ENCODE data around the gene APOA4.

The APOA4 gene

DNA sequence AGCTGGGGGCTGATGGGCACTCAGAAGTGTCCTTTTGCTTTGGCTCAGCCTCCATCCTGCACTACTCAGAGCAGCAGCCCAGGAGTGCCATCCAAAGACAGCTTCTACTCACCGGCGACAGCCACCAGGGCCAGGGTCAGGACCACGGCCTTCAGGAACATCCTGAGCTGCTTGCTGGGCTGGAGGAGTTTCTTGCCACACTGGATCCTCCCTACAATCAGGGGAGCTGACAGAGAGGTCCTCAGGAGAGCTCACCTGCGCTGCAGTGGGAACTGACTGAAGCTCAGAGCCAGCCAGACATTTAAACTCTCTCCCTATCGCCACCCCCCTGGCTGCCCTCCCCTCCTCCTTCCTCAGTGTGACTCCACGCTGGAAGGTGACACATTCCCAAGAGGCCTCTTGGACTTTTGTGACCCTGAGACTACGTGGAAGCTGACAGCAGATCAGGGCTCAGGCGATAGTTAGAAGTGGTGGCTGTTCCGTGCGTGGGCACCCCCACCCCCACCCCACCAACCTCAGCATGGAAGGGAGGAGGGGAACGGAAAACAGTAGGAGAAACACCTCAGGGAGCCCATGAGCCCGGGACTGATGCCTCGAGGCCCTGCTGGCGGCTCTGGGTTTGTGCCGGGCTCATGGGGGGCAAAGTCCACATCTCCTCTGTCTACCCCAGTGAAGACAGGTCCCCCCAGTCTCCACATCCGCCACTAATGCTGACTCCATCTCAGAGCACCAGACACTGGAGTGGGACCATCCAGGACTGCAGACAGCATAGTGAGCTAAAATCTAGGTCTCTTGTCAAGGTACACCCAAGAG, at the start of gene APOA4:
Gene APOA4 (minus strand): TSS at position 274 of the 813 bp plus-strand sequence. CDS start 113 bp downstream, at position 161.
- no peak for DNase-seq

DNA sequence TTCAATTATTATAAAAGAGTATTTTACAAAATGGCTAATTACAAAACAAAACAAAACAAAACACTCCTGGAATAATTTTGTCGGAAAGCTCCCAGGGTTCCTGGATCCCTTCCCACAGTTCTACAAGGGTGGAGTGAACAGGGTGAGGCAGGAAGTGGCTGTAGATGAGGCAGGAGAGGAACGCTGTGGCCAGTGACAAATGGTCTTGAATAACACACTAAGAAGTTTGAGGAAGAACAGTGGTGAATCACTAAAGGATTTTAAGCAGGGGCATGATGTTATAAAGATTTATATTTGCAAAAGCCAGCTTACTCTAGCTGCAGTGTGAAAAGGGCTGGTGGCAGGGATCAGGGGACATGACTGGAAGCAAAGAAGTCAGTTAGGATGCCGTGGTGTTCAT, 48.1 kb upstream of the APOA4 start:
- peak; percentile 39 to 64 (median 61) for DNase-seq

DNA sequence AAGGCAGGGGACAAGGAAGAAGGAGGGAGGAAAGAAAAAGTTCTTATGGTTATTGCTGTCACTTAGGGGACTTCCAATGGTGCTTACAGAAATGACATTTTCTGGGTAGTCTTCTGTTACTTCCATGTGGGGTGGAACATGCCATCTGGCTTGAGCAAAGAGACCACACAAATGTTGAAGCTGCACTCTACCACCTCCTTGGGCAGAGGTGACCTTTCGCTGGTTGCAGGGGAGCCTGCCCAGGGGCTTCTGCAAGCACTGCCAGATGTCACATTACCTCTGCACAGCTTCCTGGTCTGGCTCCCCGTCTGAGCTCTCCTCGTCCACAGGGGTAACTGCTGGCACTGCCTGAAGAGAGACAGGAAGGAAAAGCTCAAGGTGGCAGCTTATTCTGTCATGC, 47.0 kb upstream of the APOA4 start:
- no peak for DNase-seq

DNA sequence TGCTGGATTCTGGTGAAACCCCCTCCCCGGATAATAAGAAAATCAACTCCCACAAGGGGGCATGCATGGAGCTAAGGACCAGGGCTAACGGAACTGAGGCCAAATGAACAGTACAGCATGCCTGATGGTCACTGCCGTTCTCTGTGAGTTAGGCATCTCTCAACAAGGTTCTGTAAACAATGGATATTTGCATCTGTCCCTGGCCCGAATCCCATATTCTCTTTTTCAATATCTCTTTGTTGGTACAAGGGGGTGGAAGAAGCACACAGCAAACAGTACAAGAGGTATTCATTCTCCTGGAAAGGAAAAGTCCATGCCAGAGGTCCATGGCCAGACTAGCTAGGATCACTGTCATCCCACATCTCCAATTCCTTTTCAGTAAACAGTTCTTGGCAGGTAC, 46.5 kb upstream of the APOA4 start:
- no peak for DNase-seq

DNA sequence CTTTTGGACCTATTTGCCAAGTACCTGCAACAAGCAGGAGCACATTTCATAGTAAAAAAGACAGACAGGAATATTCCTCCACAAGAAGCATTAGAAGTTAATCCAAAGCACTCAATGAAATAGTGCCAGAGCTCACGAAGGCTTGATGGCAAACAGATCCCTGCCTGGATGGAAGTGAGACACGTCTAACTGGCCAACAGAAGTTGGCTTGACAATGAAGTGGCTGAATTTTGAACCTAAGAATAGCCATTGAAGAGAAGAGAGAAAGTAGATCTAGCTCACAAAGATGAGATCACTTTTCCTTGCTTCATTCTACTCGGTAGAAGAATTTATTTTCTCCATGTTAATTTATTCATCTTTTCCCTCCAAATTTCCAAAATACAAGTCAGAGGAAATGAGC, 45.0 kb upstream of the APOA4 start:
- no peak for DNase-seq

DNA sequence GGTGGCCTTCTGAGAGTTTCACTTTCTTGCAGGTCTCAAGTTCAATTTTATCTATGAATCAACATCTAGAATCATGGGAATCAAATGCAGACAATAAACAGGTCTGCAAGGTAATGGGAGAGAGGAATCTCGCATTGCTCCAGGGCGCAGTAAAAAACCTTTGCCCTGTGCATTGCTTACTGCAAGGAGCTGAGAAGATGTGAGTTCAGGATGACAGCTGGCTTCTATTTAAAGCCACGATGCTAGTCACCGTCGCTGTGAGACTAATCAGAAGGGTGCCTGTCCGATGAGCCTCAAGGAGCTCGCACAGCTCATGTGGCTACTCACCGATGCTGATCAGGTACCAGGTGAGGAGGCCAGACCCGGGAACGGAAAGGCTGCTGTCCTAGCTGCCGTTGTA, 44.5 kb upstream of the APOA4 start:
- DNase-seq = no peak

DNA sequence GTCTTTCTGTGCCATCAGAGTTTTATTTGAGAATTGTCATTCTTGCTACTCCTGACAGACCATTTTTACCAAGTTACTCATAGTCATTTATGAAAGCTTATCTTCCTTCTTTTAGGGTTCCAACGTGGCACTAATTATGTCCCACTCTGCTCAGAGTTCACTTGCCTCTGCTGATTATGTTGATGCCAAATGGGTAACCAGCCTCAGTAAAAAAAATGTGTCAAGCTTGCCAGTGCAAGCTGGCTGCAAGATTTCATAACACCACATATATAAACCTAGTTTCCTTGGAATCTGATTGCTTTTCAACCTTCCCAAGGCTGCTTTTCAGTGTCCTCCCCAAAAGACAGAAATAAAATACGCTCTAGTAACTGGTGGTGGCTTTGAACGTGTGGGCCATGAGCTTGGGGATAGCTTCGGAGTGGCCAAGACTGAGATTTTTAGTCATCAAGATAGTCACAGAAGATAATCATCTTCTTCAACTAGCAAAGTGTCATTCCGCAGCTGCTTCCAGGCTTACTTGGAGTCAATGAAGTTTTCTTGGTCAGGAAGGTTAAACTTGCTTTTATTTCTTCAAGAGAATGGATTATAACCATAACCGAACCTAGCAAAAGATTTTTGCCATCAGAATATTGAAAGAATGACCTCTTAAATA, 43.8 kb upstream of the APOA4 start:
- DNase-seq = no peak

DNA sequence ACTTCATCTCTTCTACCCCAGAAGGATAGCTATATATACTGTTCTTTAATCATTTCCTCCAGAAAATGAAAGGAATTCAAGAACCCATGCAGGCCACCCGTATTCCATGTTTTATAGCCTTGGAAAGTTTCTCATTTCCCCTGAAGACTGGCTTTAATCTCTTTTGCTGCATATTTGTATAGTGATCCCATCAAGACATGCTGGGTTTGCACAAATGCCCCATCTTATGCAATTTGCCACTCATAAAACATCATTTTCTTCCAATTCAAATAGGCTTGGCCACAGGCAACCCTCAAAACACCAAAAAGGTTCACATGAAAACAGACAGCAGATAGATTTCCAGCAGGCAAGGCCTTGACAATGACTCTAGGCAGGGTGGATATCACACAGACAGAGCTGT, 42.6 kb upstream of the APOA4 start:
- DNase-seq = no peak

DNA sequence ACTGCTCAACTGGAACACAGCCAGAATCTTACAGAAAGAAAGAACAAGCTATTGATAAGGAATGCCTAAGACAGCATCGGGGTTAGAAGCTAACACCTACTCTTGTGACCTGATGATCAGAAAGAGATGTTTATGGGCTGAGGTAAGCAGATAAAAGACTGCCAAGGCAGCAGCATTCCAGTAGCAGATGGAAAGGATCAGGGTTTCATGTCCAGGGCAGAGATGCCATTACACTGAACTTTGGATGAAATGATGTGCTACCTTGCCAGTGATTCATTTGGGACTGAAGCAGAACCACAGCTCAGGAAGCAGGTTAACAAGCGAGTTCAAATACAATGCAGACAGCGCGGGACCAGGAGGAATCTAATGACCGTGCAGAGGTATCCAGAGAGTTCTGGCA, 41.4 kb upstream of the APOA4 start:
- no peak for DNase-seq

DNA sequence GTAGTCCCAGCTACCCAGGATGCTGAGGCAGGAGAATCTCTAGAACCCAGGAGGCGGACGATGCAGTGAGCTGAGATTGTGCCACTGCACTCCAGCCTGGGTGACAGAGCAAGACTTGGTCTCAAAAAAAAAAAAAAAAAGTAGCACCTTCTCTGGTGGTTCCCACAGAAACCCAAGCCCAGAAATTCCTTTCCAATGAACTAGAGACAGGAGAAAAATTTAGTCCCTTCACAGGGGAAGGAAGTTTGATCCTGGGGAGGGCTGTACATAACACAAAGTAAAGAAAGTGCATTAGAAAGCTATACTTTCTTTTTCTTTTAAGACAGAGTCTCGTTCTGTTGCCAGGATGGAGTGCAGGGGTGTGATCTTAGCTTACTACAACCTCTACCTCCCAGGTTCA, 39.8 kb upstream of the APOA4 start:
- no peak for DNase-seq

DNA sequence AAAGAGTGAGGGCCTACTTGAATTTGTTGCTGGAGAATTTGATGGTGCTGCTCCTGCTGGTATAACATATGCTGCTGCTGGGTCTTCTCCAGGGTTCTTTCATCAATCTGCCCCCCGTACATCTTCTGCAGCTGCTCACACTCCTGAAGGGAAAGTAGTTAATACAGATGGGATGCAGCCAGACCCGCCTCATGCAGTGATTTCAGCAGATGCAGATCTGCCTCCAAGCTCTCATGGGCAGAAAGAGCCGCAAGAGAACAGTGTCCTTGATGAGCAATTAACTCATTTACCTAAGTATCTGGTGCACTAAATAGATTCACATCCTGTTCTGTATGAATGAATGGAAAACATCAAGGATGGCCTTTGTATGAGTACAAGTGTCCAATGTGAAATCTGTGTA, 39.1 kb upstream of the APOA4 start:
- DNase-seq = no peak

DNA sequence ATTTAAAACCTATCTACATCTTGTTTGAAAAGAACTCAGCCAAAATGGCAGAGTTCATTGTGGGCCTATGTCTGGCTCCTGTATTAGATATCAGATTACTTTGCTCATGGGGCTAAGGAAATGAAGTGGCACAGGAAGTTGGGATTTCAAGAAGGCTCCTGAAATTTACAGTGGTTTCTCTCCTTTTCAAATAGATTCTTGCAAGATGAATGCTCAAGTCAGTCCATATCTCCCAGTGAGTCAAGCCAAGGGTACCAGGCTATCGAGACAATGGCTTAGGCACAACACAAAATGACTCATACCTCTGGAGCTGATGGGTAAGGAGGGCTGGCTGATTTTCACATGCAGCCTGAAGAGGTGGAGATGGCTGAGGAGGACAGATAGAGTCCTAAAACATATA, 38.4 kb upstream of the APOA4 start:
- DNase-seq = no peak

DNA sequence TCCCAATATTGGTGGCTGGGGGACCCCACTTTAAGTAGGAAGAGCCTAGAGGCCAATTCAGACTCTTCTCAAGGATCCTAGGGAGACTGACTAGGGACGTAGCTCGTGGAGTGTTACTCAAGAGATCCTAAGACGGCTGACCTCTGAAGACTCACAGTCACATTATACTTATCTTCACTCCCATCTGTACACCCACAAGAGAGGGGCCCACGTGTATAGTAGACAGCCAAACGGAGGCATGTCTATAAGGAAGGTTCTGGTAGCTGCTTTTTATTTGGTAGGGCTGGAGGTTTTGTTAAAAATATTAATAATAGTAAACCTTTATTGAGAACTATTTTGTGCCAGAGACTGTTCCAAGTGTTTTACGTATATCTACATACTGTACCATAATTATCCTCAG, 37.2 kb upstream of the APOA4 start:
- no peak for DNase-seq

DNA sequence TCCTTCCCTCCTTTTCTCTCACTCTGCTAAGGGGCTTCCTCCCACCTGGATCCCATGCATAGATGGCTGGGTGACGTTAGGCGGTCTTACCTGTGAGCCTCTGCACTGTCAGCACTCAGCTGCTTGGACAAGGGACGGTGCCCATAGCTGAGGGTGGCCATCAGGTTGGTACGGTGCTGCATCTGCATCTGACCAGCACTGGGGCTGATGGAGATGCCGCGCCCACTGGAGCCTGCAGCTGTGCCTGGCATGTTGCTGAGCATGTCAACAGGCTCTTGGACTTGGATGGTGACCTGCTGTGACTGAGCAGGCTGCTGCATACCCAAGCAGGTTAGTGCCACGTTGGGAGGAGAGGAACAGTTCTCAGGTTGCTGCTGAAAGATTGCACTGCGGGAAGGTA, 36.1 kb upstream of the APOA4 start:
- DNase-seq = no peak

DNA sequence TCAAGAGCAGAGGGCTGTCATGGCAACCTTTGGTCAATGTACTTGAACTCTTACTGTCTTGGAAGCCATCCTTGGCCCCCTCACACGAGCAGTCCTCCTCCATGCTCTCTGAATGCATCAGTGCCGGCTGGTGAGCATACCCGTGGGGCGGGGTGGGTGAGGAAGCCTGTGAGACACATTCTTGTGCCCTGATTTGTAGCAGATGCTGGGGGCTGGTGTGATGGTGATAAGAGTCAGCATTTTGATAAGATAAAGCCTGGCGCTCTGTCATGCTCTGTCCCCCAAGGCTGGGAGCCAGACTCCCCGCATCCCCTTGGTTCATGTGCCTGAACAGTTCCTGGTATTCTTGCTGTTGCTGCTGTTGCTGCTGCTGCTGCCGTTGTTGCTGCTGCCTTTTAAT, 34.8 kb upstream of the APOA4 start:
- DNase-seq = no peak

DNA sequence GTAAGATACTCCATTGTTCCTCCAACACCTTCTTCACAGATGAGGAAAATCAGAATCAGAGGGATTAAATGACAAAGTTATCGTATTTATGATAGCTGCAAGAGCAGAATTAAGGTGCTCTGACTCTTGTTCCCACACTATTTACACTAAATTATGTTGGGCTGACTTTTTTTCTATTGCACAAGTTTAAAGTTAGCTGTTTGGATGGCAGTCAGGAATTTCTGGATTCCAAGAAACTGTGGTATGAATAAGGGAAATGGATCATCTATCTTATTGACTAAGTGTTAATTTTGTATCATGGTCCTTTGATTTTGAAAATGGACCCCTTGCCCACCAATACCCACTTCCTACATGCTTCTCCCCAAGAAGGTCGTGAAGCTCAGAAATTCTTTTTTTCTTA, 34.2 kb upstream of the APOA4 start:
- no peak for DNase-seq

DNA sequence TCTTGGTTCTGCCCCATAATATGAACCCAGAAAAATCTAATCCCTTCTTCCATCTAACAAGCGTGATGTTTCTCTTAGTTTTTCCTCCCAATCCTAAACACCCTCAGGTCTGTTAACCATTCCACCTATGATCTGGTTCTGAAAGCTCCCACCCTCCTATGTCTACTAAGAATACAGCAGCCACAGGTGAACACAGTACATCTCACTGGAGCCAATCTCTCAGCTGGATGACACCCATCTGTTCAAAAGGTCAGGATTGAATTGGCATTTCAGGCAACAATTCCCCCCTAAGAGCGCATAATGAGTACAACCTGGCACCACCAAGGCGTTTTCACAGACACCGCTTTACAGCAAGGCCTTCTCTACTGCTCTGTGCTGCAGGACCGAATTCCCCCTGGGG, 33.3 kb upstream of the APOA4 start:
- DNase-seq = no peak

DNA sequence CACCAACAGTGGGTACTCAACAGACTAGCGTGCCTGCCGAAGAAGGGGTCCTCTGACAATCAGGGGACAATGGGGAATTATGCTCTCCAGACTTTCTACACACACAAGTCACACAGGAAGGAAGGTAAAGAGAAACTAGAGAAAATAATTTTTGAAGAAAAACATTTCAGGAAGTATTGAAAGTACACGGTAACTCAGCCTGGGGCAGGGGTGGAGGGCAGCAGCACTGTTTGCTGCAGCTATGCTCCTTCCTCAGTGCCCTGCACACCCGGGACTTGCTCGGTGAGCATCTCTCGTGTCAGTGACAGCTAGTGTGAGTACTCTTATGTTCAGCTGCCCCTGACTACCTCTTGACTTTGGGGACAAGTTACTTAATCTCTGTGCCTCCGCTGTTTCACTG, 32.3 kb upstream of the APOA4 start:
- no peak for DNase-seq

DNA sequence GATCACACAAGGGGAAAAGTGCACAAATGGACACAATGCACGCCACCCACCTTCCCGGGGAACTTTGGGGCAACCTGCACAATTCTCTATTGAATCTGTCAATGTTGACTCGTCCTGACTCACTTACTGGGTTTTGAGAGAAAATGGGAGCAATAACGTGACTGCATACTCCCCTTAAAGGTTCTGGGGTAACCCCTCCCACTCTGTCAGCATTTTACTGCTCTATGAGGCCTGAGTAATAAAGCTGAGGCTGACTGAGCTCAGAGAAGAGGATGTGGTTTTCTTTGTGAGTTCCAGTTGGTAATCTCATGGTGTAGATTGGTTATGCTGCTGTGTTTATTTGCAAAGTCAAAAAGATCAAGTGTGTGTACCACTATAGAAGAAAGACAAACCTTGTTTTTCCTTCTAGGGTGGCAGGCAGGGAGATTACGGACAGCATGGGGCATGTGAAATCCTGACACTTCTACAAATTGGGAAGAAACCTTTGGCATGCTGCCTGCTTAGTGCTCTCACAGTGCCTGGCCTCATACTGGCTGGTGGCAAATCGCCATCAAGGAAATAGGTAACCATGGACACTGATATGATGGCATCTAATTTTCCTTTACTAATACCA, 30.5 kb upstream of the APOA4 start:
- DNase-seq = peak; percentile 85 to 96 (median 93)

DNA sequence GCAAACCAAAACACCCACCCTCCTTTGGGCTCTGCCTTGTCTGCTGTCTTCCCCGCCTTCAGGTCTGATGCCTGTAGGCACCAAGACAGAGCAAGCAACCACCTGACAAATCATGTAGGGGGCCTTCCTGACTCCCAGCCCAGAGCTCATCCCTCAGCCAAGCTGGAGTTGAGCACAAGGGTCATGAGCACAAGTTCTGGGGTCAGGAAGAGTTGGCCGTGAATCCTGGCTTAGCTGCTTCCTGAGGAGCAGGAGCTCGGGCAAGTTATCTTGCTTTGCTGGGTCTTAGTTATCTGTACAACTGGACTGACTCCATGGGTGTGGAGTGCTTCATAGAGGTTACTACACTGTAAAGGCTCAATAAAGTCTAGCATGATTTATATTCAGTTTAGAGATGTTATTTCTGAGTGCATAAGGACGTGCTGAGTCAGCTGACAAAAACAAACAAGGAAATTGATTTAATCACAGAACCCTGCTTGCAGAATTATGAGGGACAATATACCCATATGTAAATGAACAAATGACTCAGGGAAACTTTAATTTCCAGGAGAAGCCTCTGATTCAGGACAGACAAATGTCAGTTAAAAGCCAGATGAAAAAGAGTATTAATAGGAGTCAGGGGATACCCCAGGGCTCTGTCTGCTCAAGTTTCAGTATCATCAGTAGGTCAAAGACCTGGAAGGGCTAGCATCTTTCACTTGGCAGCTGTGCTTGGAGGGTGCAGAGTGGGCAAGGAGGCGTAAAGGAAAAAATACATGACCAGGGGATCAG, 29.3 kb upstream of the APOA4 start:
- DNase-seq = peak; percentile 23 to 76 (median 52)

DNA sequence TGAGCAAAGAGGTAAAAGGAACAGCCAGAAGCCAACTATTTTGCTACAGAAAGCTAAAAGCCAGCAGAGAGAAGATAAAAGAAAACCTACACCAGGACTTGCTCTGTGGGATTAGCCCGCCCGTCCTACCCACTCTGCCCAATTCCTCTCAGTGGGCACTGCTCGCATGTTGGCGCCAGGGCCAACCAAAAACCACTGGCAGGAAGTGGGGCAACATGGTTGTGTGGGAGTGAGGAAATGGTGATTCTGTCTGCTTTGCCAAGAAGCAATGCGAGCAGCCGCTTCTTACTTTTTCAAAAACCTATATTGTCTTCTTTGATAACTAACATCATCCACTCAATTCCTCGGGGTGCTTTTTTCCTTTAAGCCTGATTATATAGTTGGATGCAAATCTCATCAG, 28.5 kb upstream of the APOA4 start:
- peak; percentile 79 to 87 (median 79) for DNase-seq

DNA sequence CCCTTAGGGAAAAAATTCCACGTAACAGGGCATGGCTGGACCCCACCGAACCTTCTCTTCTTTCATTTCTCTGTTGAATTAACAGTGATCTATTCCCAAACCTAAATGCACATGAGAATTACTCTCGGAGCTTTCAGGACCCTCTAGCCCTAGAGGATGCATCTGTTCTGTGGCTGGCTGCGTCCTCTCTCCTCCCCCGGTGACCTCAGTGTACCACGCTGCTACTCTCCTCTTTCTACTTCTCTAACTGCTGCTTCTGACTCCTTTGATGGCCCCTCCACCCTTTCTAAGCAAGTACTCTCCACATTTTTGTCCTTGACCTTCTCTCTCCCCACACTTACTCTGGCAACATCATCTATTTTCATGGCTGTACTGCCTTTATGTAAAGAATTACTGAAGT, 26.4 kb upstream of the APOA4 start:
- DNase-seq = no peak

DNA sequence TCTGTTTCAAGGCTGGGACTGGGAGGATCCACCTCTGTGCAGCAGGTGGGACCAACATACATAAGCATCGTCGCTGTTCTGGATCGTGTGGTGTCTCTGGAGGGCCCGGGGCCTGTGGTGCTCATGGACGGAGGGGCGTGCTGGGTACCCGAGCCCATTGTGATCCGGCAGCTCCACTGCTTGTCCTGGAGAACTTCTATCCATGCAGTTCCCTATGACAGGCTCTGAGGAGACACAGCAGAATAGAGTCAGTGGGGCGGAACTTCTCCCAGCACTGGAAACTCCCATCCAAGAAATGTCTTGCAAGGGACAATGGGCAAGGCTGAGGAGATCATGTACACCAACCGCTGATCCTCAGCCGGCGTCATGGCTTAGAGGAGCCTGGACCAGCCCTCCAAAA, 26.0 kb upstream of the APOA4 start:
- DNase-seq = no peak

DNA sequence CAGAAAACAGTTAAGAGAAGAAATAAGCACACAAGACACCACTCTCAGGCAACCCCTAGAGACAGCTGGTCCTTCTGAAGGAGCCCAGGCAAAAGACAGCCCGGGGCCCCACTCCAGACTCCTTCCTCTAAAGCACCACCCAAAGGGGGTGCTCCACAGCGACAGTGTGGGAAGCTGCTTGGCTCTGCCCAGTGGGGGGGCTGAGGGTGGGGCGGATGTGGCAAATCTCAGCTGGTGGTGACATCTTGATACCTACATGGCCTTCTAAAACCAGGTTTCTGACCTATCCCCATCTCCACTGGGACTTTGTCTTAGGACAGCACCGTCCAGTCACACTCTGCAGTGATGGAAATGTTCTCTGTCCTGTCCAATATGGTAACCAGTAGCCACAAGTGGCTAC, 24.5 kb upstream of the APOA4 start:
- DNase-seq = no peak
